Measurements from ENCODE around the gene FGL2.
"Not testable (repeated sequence)": the region's sequence is repeated elsewhere in the genome, so short reads cannot be mapped to it uniquely, and the experiment has no call there.

Gene FGL2, protein sequence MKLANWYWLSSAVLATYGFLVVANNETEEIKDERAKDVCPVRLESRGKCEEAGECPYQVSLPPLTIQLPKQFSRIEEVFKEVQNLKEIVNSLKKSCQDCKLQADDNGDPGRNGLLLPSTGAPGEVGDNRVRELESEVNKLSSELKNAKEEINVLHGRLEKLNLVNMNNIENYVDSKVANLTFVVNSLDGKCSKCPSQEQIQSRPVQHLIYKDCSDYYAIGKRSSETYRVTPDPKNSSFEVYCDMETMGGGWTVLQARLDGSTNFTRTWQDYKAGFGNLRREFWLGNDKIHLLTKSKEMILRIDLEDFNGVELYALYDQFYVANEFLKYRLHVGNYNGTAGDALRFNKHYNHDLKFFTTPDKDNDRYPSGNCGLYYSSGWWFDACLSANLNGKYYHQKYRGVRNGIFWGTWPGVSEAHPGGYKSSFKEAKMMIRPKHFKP

DNA sequence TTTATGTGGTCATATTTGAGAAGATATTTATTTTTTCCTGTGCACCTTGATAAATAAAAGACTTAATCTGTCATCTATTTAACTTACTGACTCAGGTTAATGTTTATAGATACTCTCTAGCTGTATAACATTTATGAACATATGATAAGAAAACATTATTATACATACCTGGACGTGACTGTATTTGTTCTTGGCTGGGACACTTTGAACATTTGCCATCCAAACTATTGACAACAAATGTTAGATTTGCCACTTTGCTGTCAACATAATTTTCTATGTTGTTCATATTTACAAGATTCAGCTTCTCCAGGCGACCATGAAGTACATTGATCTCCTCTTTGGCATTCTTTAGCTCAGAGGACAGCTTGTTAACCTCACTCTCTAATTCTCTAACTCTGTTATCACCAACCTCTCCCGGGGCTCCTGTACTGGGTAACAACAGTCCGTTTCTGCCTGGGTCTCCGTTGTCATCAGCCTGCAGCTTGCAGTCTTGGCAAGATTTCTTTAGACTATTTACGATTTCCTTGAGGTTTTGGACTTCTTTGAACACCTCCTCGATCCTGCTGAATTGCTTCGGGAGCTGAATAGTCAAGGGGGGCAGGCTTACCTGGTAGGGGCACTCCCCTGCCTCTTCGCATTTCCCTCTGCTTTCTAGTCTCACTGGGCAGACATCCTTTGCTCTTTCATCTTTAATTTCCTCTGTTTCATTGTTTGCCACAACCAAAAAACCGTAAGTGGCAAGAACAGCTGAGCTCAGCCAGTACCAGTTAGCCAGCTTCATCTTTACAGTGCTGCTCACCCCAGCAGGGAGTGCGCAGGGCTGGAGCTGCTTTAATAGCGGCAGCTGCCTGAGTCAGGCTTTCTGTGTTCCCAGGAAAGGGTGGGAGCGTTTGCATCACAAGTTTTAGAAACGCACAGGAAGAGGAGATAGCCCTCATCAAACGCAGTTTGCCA, at the start of gene FGL2:
Gene FGL2 (minus strand): TSS at position 807 of the 954 bp plus-strand sequence. CDS start 26 bp downstream, at position 781.
- DNase-seq: peak; percentile 43

DNA sequence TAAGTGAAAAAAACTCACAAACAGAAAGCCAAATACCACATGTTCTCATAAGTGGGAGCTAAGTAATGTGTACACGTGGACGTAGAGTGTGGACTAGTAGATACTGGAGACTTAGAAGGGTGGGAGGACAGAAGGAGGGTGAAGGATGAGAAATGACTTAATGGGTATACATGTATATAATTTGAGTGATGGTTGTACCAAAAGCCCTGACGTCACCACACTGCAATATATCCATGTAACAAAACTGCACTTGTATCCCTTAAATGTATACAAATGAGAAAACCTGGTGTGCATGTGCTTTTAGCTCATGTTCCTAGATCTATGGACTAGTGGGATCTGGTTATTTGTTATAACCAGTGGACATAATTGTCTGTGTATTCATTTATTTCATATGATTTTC, 48.5 kb upstream of the FGL2 start:
- DNase-seq: no peak

DNA sequence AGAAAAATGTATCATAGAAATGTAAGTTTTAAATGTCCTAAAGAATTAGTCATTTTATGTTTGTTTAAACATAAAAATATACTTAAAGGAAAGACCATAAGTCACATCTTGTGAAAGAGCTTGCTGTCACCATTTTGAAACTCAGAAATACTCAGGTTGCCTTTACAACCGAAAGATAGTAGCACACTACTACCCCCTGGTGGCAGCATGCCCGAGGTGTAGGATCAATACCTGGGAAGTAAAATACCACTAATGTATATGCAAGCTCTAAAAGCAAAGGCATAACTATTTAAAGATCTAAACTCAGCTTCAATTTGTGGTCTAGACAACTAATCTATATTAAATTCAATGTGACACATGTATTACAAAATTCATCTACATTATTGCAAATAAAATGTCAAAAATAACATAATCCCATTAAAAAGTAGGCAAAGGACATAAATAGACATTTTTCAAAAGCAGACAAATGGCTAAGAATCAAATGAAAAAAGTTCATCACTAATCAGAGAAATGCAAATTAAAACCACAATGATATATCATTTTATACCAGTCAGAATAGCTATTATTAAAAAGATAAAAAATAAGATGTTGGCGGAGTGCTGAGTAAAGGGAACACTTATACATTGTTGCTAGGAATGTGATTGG, 47.7 kb upstream of the FGL2 start:
- peak; percentile 87 for DNase-seq

DNA sequence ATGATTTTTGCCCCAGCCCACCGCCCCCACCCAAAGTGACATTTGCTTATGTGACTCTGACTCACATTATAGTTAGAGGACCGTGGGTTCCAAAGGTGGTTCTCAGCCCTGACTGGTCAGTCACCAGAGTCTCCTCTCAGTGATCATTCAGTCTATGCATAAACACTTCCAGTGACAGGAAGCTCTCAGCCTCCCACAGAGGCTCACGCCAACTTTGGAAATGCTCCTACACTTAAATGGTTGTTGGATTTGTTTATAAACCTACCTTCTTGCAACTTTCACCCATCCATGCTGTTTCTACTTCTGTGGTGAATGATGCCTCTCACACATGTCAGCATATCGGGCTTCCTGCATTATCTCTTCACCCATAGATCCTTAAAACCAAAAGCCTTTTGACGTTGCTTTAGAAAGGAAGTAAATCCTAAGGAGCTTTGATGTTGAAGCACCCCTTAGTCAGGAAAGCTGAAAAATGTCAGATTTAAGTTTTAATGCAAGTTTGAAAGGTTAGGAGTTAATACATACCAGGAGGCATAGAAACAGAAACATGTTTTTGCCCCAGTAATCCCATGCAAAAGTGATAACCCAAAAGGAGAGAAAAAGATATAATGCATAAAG, 46.5 kb upstream of the FGL2 start:
- no peak for DNase-seq

DNA sequence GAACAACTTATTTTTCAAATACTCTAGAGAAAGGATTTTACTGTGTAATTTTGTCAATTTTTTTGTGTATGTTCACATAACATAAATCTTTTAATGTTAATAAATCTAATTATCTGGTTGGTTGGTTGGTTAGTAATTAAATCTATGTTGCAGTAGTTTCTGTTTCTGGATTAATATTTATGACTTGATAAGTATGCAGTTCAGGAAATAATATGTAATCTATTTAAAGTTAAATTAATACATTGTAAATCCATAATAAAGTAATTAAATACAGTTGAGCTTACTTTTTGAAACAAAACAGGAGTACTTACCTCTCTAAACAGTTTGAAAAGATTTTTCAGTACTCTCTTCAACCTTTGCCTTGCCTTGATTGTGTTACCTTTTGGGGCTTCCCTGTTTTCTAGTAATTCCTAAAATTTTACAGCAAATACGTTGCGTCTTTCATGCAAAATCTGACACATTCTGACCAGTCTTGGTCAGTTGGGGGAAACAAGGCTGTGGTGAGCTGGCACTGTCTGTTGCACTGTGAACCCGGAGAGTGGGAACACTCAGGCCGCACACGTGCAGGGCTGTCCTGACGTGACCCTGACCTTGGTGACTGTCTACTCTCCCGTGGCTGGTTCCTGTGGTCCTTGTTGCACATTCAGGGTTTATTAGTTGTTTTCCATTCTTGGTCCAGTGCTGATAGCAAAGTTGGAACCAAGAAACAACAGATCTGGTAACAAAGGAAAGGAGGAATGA, 45.6 kb upstream of the FGL2 start:
- no peak for DNase-seq

DNA sequence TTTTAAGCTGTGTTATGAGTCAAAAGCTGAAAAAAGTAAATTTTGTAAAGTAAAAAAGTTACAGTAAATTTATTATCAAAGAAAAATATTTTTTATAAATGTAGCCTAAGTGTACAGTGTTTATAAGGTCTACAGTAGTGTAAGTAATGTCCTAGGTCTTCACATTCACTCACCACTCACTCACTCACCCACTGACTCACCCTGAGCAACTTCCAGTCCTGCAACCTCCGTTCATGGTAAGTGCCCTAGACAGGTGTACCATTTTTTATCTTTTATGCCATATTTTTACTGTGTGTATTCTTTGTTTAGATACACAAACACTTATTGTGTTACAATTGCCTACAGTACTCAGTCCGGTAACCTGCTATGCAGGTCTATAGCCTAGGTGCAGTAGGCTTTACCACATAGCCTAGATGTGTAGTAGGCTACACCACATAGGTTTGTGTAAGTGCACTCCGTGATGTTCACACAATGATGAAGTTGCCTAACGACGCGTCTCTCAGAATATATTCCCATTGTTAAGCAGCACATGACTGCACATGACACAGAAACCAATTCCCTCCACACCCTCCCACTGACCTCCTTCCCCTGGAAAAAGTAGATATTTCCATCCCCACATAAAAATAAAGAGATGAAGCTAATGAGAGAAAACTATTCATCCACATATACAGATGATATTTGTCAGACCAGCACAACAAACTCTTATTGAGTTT, 44.8 kb upstream of the FGL2 start:
- no peak for DNase-seq

DNA sequence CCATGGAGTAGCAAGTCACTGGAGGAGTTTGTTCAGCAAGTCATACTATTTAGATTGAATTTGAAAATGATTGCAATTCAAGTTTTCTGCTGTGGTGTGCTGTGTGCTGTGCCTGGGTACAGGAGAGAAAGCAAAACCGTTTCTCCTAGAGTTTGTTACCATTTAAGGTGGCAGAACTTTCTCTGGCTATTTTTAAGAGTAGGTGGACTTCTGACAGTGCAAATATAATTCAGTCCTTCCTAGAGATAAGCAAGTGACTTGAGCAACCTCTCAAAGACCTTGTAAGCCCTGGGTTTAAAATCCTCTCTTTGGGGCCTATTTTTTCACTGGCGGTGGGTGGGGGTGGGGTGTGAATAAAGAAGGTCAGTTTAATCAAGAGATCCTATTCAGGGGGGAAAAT, 42.9 kb upstream of the FGL2 start:
- DNase-seq: no peak

DNA sequence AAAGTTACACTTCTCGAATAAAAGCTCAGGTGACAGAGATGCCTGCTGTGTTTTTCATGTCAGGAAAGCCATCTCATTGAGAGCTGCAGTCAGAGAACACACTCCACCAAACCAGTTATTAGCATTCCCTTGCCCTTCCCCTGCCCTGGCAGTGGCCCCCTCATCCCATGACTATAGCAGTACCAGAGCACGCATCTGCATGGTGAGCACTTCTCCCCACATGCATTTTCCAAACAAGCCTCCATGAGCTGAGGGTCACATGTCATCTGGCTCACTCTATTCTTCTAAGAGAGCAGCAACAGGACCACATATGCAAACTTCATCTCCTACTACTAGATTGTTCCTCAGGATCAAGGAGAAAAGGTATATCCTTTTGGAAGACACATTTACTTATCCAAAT, 42.4 kb upstream of the FGL2 start:
- DNase-seq: no peak

DNA sequence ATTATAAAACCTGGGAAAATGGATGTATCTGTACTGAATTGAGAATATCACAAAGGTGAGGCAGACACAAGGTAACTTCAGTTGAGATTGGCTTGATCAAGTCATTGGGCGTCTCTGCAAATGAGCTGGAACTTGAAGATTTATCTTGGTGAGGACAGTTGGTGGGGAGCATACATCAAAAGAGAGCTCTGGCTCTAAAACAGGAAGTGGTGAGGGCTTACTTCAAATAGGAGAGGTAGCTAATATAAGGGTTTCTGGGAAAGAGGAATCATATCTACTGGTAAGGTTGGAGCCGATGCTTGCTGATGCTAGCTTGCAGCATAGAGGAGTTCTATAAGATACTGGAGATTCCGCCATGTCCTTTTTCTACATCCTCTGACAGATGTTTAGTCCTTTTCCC, 39.9 kb upstream of the FGL2 start:
- DNase-seq: no peak

DNA sequence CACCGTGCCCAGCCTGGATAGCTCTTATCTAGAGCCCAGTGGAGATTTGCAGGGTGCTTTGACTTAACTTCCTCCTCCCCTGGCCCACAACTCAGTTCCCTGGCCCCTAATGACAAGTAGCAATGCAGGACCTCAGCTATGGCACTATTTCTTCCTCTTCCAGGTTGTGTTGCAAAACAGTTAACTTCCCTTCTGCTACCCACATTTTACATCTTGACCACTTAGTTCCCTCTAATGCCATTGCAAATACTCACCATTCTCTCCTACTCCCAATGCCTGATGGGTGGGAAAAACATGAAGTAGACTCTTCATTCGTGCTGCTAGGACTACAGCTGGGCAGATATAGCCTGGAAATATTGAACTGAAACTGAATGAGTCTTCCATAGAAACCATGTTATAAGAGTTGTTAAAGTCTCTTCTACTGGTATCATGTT, 39.1 kb upstream of the FGL2 start:
- no peak for DNase-seq

DNA sequence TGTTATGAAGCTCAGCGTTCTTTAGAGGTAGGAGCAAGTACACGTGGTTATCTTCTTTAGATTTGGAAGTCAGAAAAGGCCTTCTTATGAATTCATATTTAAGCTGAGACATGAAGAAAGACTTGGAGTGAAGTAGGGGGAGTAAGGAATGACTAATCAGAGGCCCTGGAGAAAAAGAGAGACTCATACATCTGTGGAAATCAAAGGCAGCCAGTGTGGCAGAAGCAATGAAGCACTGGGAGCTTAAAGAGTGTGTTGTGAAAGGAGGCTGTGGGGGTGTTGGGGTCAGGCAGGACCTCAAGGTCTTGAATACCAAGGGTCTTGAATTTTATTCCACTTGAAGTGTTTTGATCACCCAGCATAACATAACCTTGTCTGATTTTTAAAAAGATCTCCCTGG, 35.7 kb upstream of the FGL2 start:
- no peak for DNase-seq

DNA sequence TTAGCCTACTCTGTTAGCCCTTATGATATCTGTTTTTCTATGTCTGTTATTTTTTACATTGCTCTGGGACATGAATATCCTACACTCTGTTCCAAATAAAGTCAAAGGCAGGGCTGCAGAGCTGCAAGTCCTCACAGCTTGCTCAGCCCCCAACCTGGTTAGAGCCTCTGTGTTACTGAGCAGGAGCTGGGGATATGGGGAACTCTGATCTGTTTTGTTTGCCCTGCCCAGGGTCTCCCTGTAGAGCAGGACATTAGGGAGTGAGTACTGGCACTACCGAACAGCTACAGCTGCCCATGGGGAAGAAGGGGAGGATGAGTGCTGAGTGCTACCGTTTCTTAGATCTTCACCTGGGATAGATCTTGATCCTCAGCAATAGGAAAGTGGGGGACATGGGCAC, 32.8 kb upstream of the FGL2 start:
- no peak for DNase-seq

DNA sequence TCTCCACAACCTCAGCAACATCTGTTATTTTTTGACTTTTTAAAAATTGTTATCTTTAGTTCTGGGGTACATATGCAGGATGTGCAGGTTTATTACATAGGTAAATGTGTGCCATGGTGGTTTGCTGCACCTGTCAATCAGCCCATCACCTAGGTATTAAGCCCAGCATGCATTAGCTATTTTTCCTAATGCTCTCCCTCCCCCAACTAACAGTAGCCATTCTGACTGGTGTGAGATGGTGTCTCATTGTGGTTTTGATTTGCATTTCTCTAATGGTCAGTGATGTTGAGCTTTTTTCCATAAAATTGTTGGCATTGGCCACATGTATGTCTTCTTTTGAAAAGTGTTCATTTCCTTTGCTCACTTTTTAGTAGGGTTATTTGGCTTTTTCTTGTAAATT, 29.2 kb upstream of the FGL2 start:
- not testable (repeated sequence) for DNase-seq

DNA sequence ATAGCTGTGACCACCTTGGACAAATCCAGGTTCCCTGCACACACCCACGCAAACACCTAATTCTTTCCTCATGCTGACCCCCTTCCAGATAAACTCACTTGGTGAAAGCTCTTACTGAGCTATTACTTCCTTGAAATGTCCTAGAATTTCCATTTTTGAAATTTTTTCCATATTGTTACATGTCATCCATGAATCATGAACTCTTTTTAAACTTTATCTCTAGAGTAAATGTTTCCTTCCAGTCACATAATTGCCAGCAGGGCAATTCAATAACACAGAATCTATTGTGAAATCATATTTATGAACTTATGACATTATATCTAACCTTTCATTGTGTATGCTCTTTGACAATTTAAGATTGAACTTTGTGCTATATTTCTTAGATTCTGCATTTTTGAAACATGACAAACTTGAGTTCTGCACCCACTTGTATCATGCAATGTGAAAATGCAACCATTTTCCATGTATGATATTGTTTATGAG, 26.8 kb upstream of the FGL2 start:
- DNase-seq: no peak

DNA sequence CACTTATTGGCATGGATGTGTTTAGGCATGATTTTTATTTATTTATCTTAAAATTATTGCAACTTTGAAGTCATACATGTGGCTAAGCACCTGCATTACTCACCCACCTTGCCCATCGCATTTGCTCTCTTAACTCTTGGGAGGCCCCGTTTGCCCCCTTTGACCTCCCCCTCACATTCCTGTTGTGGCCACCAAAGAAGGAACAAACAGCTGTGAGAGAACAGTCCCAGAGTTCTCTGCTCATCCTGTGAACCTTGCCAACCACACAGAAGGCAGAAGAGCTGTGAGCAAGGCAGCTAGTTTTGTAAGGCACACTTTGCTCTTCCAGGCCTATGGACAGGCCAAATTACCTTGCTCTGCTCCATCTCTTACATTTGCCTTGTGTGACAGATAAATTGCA, 23.6 kb upstream of the FGL2 start:
- DNase-seq: no peak

DNA sequence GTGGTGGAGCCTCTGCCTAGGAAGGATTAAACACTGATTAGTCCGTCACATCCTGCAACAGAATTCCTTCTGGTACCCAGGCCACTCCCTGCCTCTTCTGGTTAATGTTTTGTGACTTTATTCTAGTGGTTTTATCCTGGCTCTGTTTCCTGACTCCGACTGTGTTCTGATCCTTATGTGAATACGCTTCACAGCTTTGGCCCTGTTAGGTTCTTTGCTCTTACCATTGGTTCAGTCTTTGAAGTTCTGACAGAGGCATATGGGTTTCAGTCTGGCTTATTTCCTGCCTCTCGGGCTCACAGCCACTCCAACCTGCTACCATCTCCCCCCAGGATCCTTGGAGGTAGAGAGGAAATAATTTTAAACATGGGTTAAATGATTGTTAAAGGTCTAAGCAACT, 23.2 kb upstream of the FGL2 start:
- DNase-seq: no peak

DNA sequence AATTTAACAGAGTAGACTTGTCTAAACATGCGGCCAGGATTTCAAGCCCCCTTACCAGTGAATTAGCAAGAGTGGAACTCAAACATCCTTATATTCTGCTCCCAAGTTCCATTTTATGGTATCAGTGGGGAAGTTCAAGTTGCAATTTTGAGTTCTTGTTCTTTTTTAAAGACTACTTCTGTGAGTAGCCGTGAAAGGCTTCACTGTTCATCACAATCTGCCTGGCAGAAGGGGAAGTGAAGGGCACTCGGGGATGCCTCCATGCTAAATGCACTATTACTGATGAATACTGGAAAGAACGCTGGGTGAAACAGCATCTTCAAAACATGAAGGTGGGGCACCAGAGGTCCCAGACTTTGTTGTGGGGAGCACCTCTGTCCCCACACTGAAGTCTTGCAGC, 22.4 kb upstream of the FGL2 start:
- no peak for DNase-seq

DNA sequence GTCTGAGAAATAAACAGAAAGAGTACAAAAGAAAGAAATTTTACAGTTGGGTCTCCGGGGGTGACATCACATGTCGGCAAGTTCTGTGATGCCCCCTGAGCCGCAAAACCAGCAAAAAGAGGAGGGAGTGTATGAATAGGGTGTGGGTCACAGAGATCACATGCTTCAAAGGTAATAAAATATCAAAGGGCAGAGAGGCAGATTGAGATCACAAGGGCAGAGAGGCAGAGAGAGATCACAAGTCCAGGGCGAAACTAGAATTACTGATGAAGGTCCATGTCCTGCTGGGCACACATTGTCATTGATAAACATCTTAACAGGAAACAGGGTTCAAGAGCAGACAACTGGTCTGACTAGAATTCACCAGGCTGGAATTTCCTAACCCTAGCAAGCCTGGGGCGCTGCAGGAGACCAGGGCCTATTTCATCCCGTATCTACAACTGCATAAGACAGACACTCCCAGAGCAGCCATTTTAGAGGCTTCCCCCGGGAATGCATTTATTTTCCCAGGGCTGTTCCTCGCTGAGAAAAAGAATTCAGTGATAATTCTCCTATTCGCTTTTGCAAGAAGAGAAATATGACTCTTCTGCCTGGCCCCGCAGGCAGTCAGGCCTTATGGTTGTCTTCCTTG, 20.2 kb upstream of the FGL2 start:
- DNase-seq: not testable (repeated sequence)

DNA sequence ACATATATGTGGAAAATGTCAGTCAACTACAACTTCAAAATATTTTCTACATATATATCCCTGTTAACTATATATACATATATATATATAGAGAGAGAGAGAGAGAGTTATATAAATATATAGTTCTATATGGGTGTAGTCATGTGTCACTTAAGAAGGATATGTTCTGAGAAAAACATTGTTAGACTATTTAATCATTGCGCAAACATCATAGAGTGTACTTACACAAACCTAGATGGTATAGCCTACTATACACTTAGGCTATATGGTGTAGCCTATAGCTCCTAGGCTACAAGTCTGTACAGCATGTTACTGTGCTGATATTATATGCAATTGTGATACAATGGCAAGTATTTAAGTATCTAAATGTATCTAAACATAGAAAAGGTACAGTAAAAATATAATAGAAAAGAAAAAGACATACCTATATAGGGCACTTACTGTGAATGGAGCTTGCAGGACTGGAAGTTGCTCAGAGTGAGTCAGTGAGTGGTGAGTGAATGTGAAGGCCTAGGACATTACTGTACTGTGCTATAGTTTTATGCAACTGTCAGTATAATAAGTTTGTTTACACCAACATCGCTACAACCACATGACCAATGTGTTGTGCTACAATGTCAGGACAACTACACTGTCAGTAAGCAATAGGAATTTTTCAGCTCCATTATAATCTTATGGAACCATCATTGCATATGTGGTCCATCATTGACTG, 18.0 kb upstream of the FGL2 start:
- no peak for DNase-seq

DNA sequence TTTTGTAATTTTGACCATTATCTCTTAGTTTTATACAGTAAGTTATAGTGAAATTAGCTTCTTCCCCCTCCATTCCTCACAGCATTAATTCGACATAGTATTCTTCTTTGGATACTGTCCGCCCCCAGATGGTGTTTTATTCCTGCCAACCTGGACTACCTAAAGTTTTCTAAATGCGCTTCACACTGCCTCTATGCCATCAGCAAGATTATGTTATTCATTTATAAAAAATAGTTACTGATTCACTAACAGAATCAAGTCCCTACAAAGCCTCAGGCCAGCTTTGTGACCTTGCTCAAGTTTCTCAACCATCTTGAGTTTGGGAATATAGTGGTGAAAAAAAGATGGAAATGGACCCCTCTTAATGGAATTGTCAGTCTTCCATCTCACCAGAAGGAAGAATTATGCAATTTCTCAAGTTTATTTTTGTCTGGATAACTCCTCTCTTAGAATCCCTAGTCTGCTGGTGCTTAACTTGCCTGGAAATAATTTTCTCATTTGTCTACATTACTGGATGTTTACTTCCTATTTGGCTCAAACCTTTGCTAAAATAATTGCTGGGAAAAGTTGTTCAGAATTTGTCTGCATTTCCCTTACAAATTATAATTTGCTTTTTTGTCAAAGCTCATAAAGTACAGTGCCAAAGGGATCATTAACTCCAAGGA, 16.7 kb upstream of the FGL2 start:
- no peak for DNase-seq
